HCEC 1CT (cell line): ENCODE measurements around the gene CAB39L.

Source experiments
- DNase-seq: peaks from one replicate; pipeline ENCODE4 v3.0.0-alpha.2; 2017

CAB39L gene

DNA sequence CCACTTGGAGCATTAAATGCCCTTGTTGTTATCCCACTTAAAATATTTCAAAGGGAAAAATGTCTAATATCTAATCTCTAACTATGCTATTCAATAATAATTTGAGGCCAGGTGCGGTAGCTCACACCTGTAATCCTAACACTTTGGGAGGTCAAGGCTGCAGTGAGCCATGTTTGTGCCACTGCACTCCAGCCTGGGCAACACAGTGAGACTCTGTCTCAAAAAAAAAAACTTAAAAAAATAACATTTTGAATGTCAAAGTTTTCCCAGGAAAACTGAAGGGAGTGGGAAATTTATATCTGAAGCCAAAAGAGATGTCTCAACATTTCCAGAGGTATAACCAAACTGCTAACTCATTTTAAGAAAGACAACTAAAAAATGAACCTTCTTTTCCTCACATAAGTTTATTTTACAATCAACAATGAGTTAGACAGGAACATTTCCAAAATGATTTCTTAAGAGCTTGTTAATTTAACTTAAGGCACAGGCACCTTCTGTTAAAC, 47.9 kb downstream of the CAB39L start:
- DNase-seq, result no peak

- DNase-seq, result no peak
These were observed 48.4 kb downstream of the CAB39L start for GRCh38 chr13:49395451-49395865.

DNA sequence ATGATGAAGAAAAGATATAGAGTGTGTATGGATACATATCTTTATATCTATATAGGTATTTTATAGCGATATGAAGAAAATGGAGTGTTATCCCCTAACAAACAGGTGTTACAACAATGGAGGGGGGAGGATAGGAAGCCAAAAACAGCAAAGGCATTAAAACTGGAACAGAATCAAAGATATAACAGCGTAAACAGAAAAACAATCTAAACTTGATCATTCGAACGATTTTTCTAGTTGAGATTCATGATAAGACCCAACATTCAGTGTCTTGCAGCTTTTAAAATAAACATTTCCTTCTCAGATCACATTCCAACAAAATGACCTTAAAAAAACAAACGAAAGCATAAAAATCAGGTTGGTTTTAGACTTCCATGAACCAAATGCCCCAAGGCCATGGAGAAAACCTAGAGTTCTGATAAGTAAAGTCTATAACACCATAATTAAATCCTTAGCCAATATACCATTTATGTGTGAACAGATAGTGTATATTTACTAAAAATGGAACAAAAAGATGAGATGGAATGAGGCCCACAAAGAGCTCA, 55.7 kb downstream of the CAB39L start:
- no peak for DNase-seq

DNA sequence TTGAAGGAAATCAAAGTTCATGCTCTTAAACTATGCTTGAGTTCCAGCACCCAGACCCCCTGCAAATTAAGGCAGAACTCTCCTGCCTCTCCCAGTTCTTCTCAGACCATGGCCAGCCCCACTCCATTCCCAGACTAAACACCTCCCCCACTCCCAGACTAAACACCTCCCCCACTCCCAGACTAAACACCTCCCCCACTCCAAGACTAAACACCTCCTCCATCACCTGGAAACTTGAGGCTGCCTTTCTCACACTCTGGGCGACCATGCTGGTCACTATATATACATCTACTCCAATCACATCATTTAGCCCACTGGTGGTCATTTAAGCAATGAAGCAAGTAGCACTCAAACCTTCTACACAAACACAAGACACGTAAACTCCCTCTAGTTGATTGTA, 57.2 kb downstream of the CAB39L start:
- no peak for DNase-seq

DNA sequence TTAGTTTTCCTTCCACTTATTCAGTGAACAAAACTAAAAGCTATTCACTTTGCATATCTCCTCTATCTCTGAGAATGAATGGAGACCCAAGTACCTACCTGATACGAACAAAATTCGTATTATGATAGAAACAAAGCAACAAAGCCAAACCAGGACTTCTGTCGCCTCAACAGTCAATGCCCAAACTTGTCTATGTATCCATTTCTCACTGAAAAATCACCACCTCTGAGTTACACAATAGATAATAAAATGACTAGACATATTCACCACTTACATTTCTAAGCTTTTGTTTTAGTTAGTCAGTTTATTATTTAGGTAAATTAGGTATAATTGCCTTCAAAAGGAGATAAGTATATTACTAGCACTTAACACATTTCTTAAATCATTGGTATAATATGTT, 67.7 kb downstream of the CAB39L start:
- no peak for DNase-seq

DNA sequence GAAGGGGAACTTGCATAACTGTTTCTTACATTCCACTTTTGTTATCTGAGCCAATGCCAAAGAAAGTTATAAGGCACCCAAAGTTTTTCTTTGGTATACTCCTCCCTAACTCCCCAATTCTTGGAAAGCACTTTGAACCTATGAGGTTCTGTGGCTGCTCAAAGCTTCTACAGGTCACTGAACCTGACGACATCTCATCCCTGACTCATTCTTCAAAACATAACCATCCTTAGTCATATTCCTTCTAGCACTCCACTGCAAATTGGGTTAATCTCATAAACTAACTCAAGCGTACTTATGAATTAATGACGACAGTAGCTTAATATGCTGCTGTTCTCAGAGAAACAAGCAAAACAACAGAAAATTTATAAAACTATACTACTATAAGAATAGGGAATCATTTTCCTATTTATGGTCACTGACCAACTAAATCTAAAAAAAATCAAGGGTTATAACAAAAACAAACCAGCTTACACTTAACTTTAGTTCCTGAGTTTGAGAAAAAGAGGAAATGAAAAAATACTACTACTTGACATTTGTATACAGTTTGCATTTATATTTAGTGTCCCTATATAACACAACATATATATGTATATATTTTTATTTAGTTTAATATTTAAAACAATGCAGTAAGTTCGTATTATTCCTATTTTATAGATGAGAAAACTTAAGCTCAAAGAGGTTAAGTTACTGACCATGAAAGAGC, 69.1 kb downstream of the CAB39L start:
- peak; percentile 91 for DNase-seq

DNA sequence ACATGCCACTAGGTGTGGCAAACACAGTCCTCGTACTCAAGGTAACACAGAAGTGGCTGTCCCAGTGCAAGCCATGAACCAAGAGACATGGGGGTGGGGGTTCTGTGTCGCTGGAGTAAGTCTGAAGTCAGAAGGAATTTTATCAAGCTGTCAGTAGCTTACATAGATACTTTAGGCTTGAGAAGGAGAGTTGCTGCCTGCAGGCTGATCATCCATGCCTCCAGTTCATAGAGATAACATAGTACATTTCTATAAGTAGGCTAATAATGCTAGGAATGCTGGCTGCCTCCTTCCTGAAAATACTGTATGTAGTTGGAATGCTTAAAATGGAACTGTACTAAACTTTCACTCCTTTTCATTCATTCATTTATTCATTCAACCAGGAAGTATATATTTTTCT, 70.1 kb downstream of the CAB39L start:
- DNase-seq, result no peak

DNA sequence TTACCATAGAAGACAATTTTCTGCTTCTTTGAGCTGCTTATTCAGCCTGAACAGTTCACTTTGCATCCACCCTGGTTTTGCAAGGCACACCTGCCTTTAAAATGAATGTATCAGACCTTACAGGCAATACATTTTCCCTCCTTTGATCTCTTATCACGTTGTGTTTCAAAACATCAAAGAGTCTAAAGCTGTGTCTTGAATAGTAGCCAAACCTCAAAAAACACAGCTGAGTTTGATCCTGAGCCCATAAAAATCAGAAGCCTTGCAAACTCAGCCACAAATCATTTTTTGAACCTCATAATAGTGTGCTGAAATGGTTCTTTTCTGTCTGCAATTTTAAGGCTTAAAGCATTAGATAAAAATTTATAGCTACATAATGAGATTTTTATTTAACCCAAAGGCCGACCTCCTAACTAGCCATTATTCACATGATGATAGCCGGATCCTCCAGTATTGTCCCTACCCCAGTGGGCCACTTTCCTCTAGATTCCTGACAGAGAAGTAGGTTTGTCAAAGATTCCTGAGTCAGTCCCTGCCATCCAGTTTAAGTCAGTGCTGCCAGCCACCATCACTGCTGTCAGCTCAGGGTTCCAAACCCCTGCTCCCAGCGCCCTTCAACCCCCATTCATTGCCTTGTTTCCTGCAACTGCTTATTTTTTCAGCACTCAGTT, 71.8 kb downstream of the CAB39L start:
- DNase-seq, result no peak

- no peak for DNase-seq
These were observed 73.5 kb downstream of the CAB39L start for GRCh38 chr13:49370371-49370770.

DNA sequence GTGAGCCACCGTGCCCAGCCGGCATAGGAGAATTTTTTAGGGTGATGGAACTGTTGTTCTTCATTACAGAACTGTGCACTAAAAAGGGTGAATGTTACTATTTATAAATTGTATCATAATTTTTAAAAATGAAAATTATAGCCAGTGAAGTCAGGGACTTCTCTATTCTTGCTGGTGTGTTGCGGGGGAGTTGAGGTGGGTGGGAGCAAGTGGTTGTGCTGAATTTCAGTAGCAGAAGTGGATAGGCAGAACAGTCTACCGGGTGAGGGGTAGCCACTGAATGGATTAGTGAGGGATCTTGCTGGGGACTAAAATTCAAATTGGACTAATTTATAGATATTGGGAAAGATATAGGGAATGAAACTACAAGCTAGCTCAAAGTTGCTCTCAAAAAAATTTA, 74.0 kb downstream of the CAB39L start:
- no peak for DNase-seq

DNA sequence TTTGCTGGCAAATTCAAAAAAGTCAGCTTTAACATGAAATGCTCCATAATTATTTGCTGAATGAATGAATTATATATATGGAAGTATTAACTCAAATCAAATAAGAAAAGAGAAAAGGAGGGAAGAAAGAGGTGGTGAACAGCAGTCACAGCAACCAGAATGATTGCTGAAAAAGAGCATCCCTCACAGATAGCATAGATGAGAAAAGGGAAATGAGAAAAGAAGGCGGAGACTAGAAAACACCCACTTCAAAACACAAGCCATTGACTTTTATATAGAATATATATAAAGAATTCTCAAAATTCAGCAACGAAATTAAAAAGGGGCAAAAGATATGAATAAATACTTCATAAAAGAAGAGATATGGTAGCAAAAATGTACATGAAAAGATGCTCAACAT, 75.2 kb downstream of the CAB39L start:
- no peak for DNase-seq

GRCh38 chr13:49367640-49368422, 76.0 kb downstream of the CAB39L start:
- DNase-seq, result no peak

DNA sequence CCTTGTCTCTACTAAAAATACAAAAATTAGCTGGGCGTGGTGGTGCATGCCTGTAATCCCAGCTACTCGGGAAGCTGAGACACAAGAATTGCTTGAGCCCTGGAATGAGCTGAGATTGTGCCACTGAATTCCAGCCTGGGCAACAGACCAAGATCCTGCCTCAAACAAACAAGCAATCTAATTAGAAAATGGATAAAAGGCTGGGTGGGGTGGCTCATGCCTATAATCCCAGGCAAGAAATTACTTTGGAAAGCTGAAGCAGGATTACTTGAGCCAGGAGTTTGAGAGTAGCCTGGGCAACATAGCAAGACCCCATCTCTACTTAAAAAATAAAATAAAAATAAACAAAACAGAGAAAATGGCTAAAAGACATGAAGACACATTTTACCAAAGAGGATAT, 77.0 kb downstream of the CAB39L start:
- no peak for DNase-seq

- DNase-seq, result peak; percentile 64
These were observed 86.2 kb downstream of the CAB39L start for GRCh38 chr13:49357694-49358093.

DNA sequence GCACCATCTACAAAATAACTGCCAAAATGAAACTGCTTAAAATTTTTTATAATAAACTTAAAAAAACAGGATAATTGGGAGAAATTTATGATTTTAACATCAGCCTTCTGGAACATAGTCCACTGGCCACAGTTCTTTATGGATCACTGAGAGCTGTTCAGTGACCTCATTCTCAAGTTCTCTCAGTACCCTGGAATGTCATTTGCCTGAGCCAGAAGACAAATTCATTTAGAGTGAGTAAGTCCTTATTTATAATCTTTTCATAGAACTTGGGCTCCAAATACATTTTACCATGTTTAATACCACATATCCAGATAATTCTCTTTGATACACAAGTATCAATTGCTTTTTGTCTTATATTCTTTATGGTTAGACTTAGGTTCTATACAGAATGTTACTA, 87.6 kb downstream of the CAB39L start:
- peak; percentile 90 for DNase-seq

DNA sequence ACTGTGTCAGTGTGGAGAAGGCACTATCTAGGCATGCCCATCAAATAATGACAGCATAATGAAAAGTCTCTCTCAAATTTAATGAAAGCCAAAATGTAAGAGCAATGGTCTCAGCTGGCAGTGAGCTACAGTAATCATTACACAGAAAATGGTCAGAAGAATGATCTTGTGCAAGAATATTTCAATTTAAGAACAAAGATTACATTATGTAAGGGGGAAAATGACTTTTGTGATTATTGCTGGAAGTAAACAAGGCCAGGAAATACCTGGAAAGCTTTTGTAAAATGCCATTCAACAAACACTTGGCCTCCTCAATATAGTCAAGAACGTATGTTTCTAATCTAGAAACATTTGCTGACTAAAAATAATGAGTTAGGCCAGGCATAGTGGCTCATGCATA, 89.1 kb downstream of the CAB39L start:
- DNase-seq, result no peak

DNA sequence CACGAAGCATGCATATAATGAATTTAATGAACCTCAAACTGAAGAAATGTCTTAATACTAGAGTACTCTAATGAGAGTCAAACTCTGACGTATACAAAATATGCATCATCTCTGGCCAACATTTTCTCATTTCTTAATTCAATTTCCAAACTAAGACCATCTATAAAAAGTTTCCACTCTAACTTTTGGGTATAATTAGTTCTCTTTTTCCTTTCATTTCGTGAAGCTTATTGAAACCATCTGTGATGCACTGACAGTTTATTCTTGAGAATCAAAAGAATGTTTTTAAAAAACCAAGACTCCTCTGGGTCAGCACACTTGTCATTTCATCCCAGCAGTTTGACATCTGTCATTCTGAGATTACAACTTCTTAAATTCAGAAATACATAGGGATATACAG, 90.0 kb downstream of the CAB39L start:
- DNase-seq, result no peak

GRCh38 chr13:49351871-49352270, 92.0 kb downstream of the CAB39L start:
- DNase-seq, result no peak

- DNase-seq, result no peak
These were observed 95.1 kb downstream of the CAB39L start for GRCh38 chr13:49348751-49349150.

GRCh38 chr13:49347650-49348385, 96.0 kb downstream of the CAB39L start:
- DNase-seq, result no peak

GRCh38 chr13:49346460-49346859, 97.4 kb downstream of the CAB39L start:
- no peak for DNase-seq

GRCh38 chr13:49343731-49344130, 100.1 kb downstream of the CAB39L start:
- DNase-seq, result no peak

DNA sequence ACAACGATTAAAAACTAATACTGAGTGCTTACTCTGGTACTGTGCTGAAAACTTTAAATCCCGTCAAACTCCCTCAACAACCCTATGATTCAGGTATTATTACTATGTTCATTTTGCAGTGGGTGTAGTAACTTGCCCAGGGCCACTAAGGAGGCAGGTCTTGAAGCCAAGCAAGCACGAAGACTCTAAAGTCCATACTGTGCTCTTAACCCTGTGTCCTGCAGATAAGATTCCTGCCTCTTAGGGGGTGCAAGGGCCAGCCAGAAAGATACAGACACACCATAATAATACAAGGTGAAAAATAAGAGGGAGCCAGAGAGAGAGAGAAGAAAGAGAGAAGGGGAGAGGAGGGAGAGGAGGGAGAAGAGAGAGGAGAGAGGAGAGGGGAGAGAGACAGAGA, 100.6 kb downstream of the CAB39L start:
- no peak for DNase-seq
